Astrocyte (in vitro differentiated cells and primary cell): ENCODE measurements around the gene HIPK2. TPM values are rescaled to one million over a fixed set of nuclear protein-coding genes. Genes with fewer than 3 reads are reported as not detected.
A peak's percentile ranks its signal among the peaks of the same experiment; 100 is the strongest.

ENCODE experiments used
- DNase-seq: peaks from one replicate; pipeline ENCODE4 v3.0.0-alpha.2; 2010; ENCODE audit warnings: low read depth
- FAIRE-seq: peaks from 2 replicates; lab custom pipeline; 2011; peaks lifted over from hg19 to GRCh38; lab: Jason Lieb, UNC
- H2AFZ ChIP-seq: 2 replicates; pipeline ENCODE4 v1.6.0; 2012; ENCODE audit warnings: low read depth, low read length, inconsistent platforms
- H3K27ac ChIP-seq: 2 replicates; pipeline ENCODE4 v1.5.1; 2011; ENCODE audit warnings: low read depth, low read length, inconsistent platforms
- H3K27me3 ChIP-seq: 2 replicates; pipeline ENCODE4 v1.6.0; 2011; ENCODE audit warnings: low read length, inconsistent platforms; ENCODE audit not compliant: insufficient read depth
- H3K36me3 ChIP-seq: 2 replicates; pipeline ENCODE4 v1.5.1; 2011; ENCODE audit warnings: low read length, inconsistent platforms; ENCODE audit not compliant: insufficient read depth
- H3K4me1 ChIP-seq: 2 replicates; pipeline ENCODE4 v1.5.1; 2011; ENCODE audit warnings: low read length, inconsistent platforms; ENCODE audit not compliant: insufficient read depth
- H3K4me2 ChIP-seq: 2 replicates; pipeline ENCODE4 v1.6.0; 2012; ENCODE audit warnings: low read length, inconsistent platforms
- H3K4me3 ChIP-seq: 2 replicates; pipeline ENCODE4 v1.5.1; 2011; ENCODE audit warnings: low read depth, mild to moderate bottlenecking, low read length, inconsistent platforms; ENCODE audit not compliant: insufficient read depth
- H3K79me2 ChIP-seq: 2 replicates; pipeline ENCODE4 v1.6.0; 2012; ENCODE audit warnings: mild to moderate bottlenecking, low read length, inconsistent platforms; ENCODE audit not compliant: insufficient read depth
- H3K9ac ChIP-seq: 2 replicates; pipeline ENCODE4 v1.6.0; 2012; ENCODE audit warnings: mild to moderate bottlenecking, low read length, inconsistent platforms
- H3K9me3 ChIP-seq: 2 replicates; pipeline ENCODE4 v1.5.1; 2012; ENCODE audit warnings: low read depth, mild to moderate bottlenecking, low read length, inconsistent platforms; ENCODE audit not compliant: insufficient read depth
- H4K20me1 ChIP-seq: 2 replicates; pipeline ENCODE4 v1.6.0; 2012; ENCODE audit warnings: low read length, inconsistent platforms; ENCODE audit not compliant: insufficient read depth
- H3K27ac Mint-ChIP-seq: one replicate; pipeline ENCODE4 v1.8.0; 2021; ENCODE audit warnings: mild to moderate bottlenecking, mixed read lengths; ENCODE audit not compliant: unreplicated experiment
- H3K27me3 Mint-ChIP-seq: one replicate; pipeline ENCODE4 v1.8.0; 2021; ENCODE audit warnings: low read depth, mixed read lengths; ENCODE audit not compliant: unreplicated experiment
- H3K36me3 Mint-ChIP-seq: one replicate; pipeline ENCODE4 v1.8.0; 2021; ENCODE audit warnings: low read depth, mixed read lengths; ENCODE audit not compliant: unreplicated experiment
- H3K4me1 Mint-ChIP-seq: one replicate; pipeline ENCODE4 v1.8.0; 2021; ENCODE audit warnings: low read depth, mixed read lengths; ENCODE audit not compliant: unreplicated experiment
- H3K4me3 Mint-ChIP-seq: one replicate; pipeline ENCODE4 v1.8.0; 2021; ENCODE audit warnings: mild to moderate bottlenecking, moderate library complexity, mixed read lengths; ENCODE audit not compliant: unreplicated experiment
- H3K9me3 Mint-ChIP-seq: one replicate; pipeline ENCODE4 v1.8.0; 2021; ENCODE audit warnings: mild to moderate bottlenecking, mixed read lengths; ENCODE audit not compliant: unreplicated experiment
- EZH2 ChIP-seq: IDR thresholded peaks from 2 replicates; pipeline ENCODE4 v1.6.1; 2012; ENCODE audit warnings: mild to moderate bottlenecking, low read length, inconsistent platforms; ENCODE audit not compliant: insufficient read depth
- total RNA-seq: library from RNA; stranded (reverse); gene quantifications from 2 replicates; pipeline ENCODE4 v1.2.1, GENCODE V29; 2021
- TF ChIP-seq, protein P1 (sequence below): IDR thresholded peaks from 2 replicates; pipeline ENCODE4 v1.5.1; 2011; ENCODE audit warnings: low read depth, mild to moderate bottlenecking, inconsistent platforms, low read length, moderate library complexity; ENCODE audit not compliant: insufficient read depth

The HIPK2 gene
- total RNA-seq, 1 donor from 2014 or later = 35.8 TPM

DNA sequence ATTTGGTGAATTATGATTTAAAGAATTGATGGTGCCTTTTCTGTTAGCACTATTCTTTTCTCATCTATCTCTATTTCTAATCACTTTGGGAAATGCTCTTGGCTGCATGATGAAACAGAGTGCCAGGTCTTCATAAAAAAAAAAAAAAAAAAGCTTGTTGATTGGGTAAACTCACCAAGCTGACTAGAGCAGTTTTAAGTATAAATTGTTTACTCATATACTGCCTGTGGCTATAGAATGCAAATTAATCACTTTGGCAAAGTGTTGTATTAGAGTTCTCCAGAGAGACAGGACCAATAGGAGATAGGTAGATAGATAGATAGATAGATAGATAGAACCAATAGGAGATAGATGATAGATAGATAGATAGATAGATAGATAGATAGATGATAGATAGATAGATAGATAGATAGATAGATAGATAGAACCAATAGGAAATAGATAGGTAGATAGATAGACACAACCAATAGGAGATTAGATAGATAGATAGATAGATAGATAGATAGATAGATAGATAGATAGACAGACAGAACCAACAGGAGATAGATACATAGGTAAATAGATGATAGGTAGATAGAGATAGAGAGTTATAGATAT lies 31.1 kb upstream of the HIPK2 start:
- no peaks in the 10 kb centered on the region for H3K36me3 ChIP-seq
- peaks cover 4% of the 10 kb centered on the region for H3K27me3 ChIP-seq
- Mint-ChIP-seq H3K4me3 (no peak overlapping the region), H3K9me3 (peaks cover 6% of the 10 kb centered on the region), H3K4me1 (peaks cover 5% of the 10 kb centered on the region), H3K27me3 (peaks cover 6% of the 10 kb centered on the region), H3K36me3 (no peaks in the 10 kb centered on the region), H3K27ac (no peak overlapping the region)
- H3K79me2 ChIP-seq = no peaks in the 10 kb centered on the region
- no peak overlapping the region for H3K4me3 ChIP-seq
- no peak overlapping the region for H2AFZ ChIP-seq
- FAIRE-seq (no peak), DNase-seq (no peak)
- no peak overlapping the region for H3K9ac ChIP-seq
- no peaks in the 10 kb centered on the region for H3K9me3 ChIP-seq
- no peak overlapping the region for H3K4me2 ChIP-seq
- no peak overlapping the region for H3K27ac ChIP-seq
- no peaks in the 10 kb centered on the region for H3K4me1 ChIP-seq
- no peaks in the 10 kb centered on the region for H4K20me1 ChIP-seq
- TF ChIP-seq, protein P1, sequence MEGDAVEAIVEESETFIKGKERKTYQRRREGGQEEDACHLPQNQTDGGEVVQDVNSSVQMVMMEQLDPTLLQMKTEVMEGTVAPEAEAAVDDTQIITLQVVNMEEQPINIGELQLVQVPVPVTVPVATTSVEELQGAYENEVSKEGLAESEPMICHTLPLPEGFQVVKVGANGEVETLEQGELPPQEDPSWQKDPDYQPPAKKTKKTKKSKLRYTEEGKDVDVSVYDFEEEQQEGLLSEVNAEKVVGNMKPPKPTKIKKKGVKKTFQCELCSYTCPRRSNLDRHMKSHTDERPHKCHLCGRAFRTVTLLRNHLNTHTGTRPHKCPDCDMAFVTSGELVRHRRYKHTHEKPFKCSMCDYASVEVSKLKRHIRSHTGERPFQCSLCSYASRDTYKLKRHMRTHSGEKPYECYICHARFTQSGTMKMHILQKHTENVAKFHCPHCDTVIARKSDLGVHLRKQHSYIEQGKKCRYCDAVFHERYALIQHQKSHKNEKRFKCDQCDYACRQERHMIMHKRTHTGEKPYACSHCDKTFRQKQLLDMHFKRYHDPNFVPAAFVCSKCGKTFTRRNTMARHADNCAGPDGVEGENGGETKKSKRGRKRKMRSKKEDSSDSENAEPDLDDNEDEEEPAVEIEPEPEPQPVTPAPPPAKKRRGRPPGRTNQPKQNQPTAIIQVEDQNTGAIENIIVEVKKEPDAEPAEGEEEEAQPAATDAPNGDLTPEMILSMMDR = no peak
- TF ChIP-seq EZH2 = no peak

DNA sequence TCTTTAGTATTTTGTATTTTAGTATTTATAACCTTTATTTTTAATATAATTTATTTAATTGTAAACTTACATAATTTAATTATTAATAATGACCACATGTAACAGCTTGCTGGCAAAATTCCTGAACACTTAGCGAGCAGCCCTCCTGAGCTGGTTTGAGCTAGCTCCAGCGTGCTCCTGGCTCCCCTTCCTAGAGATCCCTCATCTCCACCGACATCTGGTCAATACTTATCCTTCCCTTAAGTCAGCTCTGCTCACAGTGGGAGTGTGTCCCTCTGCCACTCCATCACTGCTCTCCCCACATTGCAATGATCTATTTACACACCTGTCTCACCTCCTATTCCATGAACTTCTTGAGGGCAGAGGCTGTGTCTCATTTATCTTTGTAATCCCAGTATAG lies 30.6 kb upstream of the HIPK2 start:
- Histone ChIP-seq H4K20me1 (no peaks in the 10 kb centered on the region), H3K27ac (no peak overlapping the region), H3K4me1 (no peaks in the 10 kb centered on the region), H3K79me2 (no peaks in the 10 kb centered on the region), H2AFZ (no peak overlapping the region), H3K27me3 (no peaks in the 10 kb centered on the region), H3K9ac (no peak overlapping the region), H3K4me3 (no peak overlapping the region), H3K9me3 (peaks cover 2% of the 10 kb centered on the region), H3K4me2 (no peak overlapping the region), H3K36me3 (no peaks in the 10 kb centered on the region)
- no peak overlapping the region for H3K27ac Mint-ChIP-seq
- no peak for DNase-seq
- peaks cover 5% of the 10 kb centered on the region for H3K4me1 Mint-ChIP-seq
- H3K4me3 Mint-ChIP-seq = no peak overlapping the region
- no peak for TF ChIP-seq EZH2
- TF ChIP-seq, protein P1 = no peak
- H3K9me3 Mint-ChIP-seq = peaks cover 6% of the 10 kb centered on the region
- H3K27me3 Mint-ChIP-seq = peaks cover 6% of the 10 kb centered on the region
- H3K36me3 Mint-ChIP-seq = no peaks in the 10 kb centered on the region
- FAIRE-seq = no peak

DNA sequence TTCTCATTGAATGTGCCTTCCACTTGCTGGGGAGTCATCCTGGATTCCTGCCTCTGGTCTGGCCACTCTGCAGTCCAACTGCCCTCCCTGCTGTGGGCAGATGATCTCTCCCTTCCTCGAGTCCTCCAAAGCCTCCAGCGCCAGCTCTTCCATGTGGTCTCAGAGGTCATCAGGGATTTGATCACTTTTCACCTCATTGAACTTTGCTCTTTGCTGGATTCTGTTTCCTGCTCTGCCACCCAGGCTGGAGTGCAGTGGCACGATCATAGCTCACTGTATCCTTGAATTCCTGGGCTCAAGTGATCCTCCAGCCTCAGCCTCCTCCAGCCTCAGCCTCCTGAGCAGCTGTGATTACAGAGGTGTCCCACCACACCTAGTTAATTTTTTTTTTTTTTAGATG lies 29.2 kb upstream of the HIPK2 start:
- Mint-ChIP-seq H3K36me3 (peaks cover 4% of the 10 kb centered on the region), H3K27ac (no peak overlapping the region), H3K4me3 (no peak overlapping the region), H3K27me3 (peaks cover 6% of the 10 kb centered on the region), H3K4me1 (peaks cover 5% of the 10 kb centered on the region), H3K9me3 (peaks cover 14% of the 10 kb centered on the region)
- no peak for TF ChIP-seq EZH2
- TF ChIP-seq, protein P1 = no peak
- DNase-seq (no peak), FAIRE-seq (no peak)
- peak overlapping the region; percentile 63 for H2AFZ ChIP-seq
- no peaks in the 10 kb centered on the region for H3K79me2 ChIP-seq
- H3K9ac ChIP-seq = no peak overlapping the region
- H3K4me1 ChIP-seq = no peaks in the 10 kb centered on the region
- no peaks in the 10 kb centered on the region for H3K36me3 ChIP-seq
- no peak overlapping the region for H3K4me2 ChIP-seq
- no peaks in the 10 kb centered on the region for H3K27me3 ChIP-seq
- H3K27ac ChIP-seq = no peak overlapping the region
- H3K4me3 ChIP-seq = no peak overlapping the region
- H4K20me1 ChIP-seq = no peaks in the 10 kb centered on the region
- peaks cover 2% of the 10 kb centered on the region for H3K9me3 ChIP-seq
